Measurements from ENCODE around the gene BPIFA1. TPM values are rescaled to one million over a fixed set of nuclear protein-coding genes. Genes with fewer than 3 reads are reported as not detected.

The BPIFA1 gene
- total RNA-seq, 6 donors from 2014 or later: 0.26 to 61.8 (median 2.6) TPM

DNA sequence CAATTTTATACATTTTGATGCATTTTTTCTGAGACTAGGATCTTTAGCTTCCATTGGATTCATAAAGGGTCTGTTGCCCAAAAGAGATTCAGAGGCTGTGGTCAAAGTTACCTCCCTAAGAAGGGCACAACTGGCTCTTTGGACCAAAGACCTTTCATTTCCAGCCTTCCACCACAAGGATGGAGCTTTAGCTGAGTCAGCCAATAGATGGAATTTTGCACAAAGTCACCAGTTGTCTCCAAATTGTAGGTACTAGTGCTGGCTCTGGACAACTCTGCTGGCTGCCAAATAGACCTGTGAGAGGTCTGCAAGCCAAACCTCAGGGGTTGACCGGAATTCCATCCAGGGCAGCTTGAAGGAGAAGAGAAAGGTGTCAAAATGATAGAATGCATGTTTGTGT is 555 bp downstream of the BPIFA1 start:
- no peaks in the 10 kb centered on the region for H3K27me3 ChIP-seq
- H3K27ac ChIP-seq: no peak overlapping the region
- ATAC-seq (ENCODE audit: low FRiP score in 2 of 2) (no peak), DNase-seq (no peak)
- TF ChIP-seq CTCF (IDR thresholded peaks at IDR 0.05) (no peak), POLR2AphosphoS5 (IDR thresholded peaks at IDR 0.05) (no peak), POLR2A (IDR thresholded peaks at IDR 0.05) (no peak), EP300 (IDR thresholded peaks at IDR 0.05) (no peak)
- WGBS, 2 donors: 50 to 86% methylated on average over 1 of the region's 1 CpG
- no peaks in the 10 kb centered on the region for H3K36me3 ChIP-seq
- H3K4me3 ChIP-seq: no peak overlapping the region
- H3K4me1 ChIP-seq: peaks cover 0 to 9% (median 0%) of the 10 kb centered on the region in 4 donors
- H3K9me3 ChIP-seq: no peaks in the 10 kb centered on the region

- no peak for TF ChIP-seq POLR2AphosphoS5 (IDR thresholded peaks at IDR 0.05)
- no peak for TF ChIP-seq EP300 (IDR thresholded peaks at IDR 0.05)
- no peak for TF ChIP-seq POLR2A (IDR thresholded peaks at IDR 0.05)
- TF ChIP-seq CTCF (IDR thresholded peaks at IDR 0.05): no peak
- WGBS, 2 donors: 71 to 100% methylated on average over 2 to 6 of the region's 6 CpGs
- no peak overlapping the region for H3K4me3 ChIP-seq
- no peak for DNase-seq
- no peaks in the 10 kb centered on the region for H3K27me3 ChIP-seq
- no peaks in the 10 kb centered on the region for H3K9me3 ChIP-seq
- ATAC-seq (ENCODE audit: low FRiP score in 2 of 2): no peak
- H3K27ac ChIP-seq: no peak overlapping the region
- peaks cover 0 to 7% (median 0%) of the 10 kb centered on the region in 4 donors for H3K4me1 ChIP-seq
- H3K36me3 ChIP-seq: no peaks in the 10 kb centered on the region
Observed at GRCh38 chr20:33237989-33238388, 2.2 kb downstream of the BPIFA1 start.

DNA sequence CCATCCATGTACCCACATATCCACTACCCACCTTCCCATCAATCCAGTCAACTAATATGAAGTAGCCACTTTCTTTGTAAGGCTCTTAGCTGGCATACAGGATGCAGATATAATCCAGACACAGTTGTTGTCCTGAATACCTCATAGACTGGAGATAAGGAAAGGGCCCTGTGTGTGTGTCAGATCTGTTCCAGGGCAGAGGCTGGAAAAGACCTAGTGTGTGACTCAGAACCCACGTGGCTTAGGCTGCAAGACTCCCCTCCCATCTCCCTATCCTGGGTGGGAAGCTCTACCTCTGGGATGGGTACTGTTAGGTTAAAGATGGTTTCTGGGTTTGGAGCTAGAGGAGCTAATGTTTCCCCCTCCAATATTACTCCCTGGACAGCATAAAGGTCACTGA is 3.6 kb downstream of the BPIFA1 start:
- no peak for DNase-seq
- Histone ChIP-seq H3K9me3 (no peaks in the 10 kb centered on the region), H3K36me3 (no peaks in the 10 kb centered on the region), H3K4me3 (no peak overlapping the region), H3K27me3 (no peaks in the 10 kb centered on the region), H3K4me1 (no peaks in the 10 kb centered on the region), H3K27ac (no peak overlapping the region)
- no peak for ATAC-seq (ENCODE audit: low FRiP score in 2 of 2)
- 25 to 27% methylated on average over 1 of the region's 1 CpG for WGBS, 2 donors
- TF ChIP-seq EP300 (IDR thresholded peaks at IDR 0.05) (no peak), POLR2A (IDR thresholded peaks at IDR 0.05) (no peak), CTCF (IDR thresholded peaks at IDR 0.05) (no peak), POLR2AphosphoS5 (IDR thresholded peaks at IDR 0.05) (no peak)

- Histone ChIP-seq H3K9me3 (no peaks in the 10 kb centered on the region), H3K36me3 (no peaks in the 10 kb centered on the region), H3K27ac (no peak overlapping the region), H3K27me3 (no peaks in the 10 kb centered on the region), H3K4me1 (no peaks in the 10 kb centered on the region), H3K4me3 (no peak overlapping the region)
- DNase-seq: no peak
- TF ChIP-seq POLR2AphosphoS5 (IDR thresholded peaks at IDR 0.05) (no peak), EP300 (IDR thresholded peaks at IDR 0.05) (no peak), CTCF (IDR thresholded peaks at IDR 0.05) (no peak), POLR2A (IDR thresholded peaks at IDR 0.05) (no peak)
- ATAC-seq (ENCODE audit: low FRiP score in 2 of 2): no peak
- WGBS, 2 donors: 76 to 80% methylated on average over 4 of the region's 4 CpGs
Observed at GRCh38 chr20:33239979-33240736, 4.4 kb downstream of the BPIFA1 start.

- no peak for ATAC-seq (ENCODE audit: low FRiP score in 2 of 2)
- TF ChIP-seq POLR2A (IDR thresholded peaks at IDR 0.05): no peak
- TF ChIP-seq EP300 (IDR thresholded peaks at IDR 0.05): no peak
- no peak for TF ChIP-seq POLR2AphosphoS5 (IDR thresholded peaks at IDR 0.05)
- TF ChIP-seq CTCF (IDR thresholded peaks at IDR 0.05): no peak
- Histone ChIP-seq H3K27ac (no peak overlapping the region), H3K9me3 (no peaks in the 10 kb centered on the region), H3K4me1 (no peaks in the 10 kb centered on the region), H3K36me3 (no peaks in the 10 kb centered on the region), H3K4me3 (no peak overlapping the region), H3K27me3 (no peaks in the 10 kb centered on the region)
- WGBS, 2 donors: 71 to 83% methylated on average over 5 of the region's 5 CpGs
- no peak for DNase-seq
Observed at GRCh38 chr20:33240923-33241322, 5.1 kb downstream of the BPIFA1 start.
